Inferior parietal cortex (tissue), 1 donor: ENCODE data around the gene BLOC1S3.

Experiments
- DNase-seq: peaks from one replicate; pipeline ENCODE4 v3.0.0-alpha.2; 2016; ENCODE audit errors: extremely low spot score

The BLOC1S3 gene

DNA sequence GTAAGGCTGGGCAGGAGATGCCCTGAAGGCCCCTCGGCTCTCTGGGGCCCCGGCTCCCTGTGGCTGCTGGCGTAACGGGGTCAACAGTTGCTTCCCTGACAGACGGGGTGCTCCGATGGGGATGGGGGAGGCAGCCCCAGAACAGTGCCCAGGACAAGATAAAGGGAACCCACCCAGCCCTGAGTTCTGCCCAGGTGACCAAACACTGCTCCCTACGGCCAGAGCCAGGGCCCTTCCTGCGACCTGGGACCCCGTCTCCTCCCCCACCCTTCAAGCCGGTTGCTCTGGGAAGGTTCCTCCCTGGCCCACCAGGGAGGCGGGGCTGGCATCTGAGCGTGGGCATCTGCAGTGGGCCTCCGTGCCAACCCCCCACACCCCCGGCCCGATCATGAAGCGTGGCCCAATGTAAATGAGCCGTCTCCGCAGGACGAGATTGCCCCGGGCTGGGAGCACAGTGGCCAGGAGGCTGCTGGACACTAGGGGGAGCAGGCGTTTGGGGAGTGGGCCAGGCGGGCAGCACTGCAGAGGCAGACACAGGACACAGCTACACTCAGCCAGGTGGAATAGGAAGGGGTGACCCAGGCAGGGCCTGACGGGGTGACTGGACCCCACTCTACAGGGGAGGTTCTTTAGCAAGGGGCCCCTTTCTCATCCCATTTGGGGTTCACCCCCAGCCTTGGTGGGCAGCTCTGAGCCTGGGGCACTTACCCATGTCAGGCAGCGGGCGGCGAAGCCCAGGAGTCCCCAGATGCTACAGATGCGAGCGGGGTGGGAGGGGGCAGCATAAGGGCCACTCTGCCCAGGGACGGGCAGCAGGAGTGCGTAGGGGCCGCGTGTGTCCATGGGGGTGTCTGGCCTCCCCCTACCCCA is 16.6 kb upstream of the BLOC1S3 start:
- DNase-seq = no peak

- no peak for DNase-seq
Measured at GRCh38 chr19:45162608-45163143, 15.9 kb upstream of the BLOC1S3 start.

DNA sequence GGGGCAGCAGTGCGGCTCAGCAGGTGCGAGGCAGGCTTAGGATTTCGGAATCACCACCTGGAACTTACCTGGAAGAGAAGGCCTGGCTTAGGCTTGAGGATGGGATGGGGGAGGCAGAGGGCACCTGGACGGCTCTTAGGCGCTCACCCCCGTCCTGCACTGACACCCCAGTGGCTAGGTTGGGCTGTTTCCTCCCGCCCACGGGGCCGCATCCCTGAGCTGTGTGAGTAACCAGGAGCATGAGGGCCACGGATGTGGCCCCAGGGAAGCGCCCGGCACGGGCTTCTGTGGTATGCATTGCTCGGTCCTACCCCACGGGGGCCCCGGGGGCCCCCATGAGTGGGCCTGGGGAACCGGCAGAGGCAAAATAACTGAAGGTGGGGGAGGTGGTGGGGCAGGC is 15.4 kb upstream of the BLOC1S3 start:
- no peak for DNase-seq

DNA sequence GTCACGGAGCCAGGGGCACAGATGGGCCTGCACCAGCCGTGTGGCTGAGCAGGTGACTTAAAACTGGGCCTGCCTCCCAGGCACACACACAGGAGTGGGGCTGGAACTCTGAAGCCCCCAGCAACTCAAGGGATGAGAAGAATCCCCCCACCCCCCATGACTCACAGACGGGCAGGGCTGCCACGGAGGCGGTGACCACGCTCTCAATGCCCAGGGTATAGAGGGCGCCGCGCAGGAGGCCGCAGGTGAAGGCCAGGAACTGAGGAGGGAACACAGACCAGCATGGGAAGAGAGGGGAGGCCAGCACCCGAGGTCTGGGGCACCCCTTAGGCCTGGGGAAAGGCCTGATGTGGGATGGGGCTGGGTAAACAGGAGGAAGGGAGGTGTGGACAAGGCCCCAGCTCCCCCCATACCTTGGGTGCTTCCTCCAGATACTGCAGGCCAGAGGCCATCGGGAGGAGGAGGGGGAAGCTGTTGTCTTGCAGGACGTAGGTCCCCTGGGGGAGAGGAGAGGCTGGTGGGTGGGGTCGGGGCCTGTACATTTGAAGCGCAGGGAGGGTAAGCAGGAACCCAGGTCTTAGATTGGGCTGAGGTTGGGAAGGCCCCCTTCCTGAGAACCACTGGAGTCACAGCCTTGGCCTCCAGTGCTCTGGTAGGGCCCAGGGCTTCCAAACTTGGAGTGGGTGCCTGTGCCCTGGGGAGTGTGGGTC is 14.7 kb upstream of the BLOC1S3 start:
- DNase-seq = no peak

- no peak for DNase-seq
Measured at GRCh38 chr19:45164577-45165335, 13.8 kb upstream of the BLOC1S3 start.

DNA sequence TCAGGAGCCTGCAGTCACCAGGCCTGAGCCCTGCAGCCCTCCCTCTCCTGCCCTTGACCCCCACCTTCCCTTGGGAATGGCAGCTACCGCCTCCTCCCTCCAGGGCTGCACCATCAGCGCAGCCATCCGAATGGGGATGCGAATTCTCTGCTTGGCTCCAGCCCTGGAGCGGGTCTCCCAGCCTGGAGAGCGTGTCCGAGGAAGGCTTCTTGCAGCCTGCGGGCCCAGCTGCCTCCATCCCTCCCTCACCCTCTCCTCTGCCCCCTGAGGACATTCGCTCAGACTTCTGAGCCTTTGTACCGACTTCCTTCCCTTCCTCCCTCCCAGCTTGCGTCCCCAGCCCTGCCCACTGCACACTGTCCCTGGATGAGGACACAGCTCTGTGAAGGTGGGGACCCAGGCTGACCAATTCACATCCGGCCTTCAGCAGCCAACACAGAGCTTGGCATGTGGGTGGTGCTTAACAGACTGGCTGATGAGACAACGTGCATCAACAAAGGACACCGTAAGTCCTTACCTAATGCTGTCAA is 11.8 kb upstream of the BLOC1S3 start:
- no peak for DNase-seq

DNA sequence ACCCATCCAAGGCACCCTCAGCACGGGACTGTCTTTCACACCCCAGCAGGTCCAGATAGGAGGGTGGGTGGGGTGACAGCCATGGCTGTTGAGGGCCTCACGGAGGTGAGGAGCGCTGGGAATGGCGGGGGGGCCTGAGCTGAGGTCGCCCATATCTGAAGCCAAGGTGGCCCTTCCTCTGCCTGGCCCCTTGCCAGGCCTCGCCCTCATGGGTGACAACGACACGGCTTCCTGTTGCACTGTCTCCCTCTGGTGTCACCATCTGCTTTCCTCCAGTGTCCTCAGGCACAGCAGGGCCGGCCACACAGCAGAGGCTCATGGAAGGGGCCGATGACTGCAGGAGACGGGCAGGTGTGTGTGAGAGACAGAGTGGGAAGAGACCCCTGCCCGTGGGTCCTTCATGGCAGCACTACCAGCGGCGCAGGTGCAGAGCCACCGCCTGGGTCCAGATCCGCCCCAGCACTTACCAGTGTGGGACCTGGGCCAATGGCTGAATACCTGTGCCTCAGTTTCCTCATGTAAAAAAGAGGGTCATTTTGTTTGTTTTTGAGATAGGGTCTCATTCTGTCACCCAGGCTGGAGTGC is 9.7 kb upstream of the BLOC1S3 start:
- DNase-seq = no peak

DNA sequence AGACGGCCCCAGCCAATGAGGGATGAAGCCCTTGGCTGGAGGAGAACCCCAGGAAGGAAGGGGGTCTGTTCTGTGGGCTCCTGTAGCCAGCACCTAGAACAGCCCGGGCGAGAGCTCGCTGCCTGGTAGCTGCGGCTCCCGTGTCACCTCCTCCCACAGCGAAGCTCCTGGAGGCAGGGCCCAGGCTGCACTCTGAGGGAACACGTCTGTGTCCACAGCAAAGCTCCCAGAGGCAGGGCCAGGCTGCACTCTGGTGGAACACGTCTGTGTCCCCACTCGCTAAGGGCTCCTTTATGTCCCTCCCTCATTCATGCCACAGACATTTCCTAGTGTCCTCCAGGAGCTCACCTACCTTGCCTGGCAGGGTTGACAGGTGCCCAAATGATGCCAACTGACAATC is 9.0 kb upstream of the BLOC1S3 start:
- no peak for DNase-seq

DNA sequence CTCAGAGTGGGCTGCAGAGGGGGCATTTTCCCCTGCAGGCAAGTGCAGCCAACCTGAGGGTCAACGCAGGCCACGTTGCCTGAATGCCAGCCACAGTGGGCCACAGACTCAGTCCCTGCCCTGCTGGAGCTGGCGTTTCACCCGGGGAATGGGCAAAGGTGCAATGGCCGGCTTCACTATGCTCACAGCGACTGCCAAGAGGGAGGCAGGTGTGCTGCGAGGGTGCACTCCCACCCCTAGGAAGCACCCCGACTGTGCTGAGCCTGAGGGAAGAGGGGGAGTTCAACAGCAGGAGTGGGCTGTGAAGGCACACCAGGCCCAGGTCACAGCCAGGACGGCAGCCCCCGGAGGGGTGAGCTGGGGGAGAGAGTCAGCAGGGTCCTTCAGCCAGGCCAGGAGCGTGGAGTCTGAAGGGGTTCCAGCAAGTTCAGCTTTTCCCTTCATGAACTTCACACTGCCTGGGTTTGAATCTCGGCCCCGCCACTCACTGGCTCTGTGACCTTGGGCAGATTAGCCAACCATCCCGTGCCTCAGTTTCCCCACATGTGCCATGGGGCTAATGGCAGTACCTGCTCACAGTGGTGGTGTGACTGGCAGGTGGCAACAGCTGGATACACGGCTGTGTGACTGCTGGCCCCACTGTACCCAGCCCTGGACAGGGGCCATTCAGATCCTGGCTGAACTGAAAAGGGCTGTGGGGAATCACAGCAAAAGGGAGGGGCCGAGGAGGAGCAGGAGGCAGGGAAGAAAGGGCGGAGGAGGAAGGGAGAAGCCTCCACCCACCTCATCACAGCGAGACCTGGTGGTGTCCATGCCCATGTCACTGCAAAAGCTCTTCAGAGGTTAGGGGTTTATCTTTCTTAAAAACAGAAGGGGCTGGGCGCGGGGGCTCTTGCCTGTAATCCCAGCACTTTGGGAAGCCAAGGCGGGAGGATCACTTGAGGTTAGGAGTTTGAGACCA is 8.2 kb upstream of the BLOC1S3 start:
- no peak for DNase-seq

GRCh38 chr19:45171211-45171623 is 7.4 kb upstream of the BLOC1S3 start:
- DNase-seq = no peak

DNA sequence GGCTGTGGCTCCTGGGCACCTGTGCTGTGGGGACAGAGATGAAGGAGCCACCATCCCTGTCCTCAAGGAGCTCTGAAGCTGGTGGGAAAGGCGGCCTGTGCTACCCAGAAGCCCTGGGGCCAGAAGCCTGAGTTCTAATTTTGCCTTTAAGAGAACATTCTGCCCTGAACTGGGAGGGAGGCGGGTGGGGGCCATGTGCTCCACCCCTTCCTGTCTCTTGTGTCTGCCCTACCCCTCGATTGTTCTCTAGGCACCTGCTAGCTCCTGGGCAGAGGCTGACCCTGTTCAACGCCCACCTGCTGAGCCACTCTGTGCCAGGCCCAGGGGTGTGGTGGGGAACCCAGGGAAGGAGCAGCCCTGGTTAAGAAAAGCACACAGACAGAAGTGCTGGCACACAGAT is 6.4 kb upstream of the BLOC1S3 start:
- no peak for DNase-seq

DNA sequence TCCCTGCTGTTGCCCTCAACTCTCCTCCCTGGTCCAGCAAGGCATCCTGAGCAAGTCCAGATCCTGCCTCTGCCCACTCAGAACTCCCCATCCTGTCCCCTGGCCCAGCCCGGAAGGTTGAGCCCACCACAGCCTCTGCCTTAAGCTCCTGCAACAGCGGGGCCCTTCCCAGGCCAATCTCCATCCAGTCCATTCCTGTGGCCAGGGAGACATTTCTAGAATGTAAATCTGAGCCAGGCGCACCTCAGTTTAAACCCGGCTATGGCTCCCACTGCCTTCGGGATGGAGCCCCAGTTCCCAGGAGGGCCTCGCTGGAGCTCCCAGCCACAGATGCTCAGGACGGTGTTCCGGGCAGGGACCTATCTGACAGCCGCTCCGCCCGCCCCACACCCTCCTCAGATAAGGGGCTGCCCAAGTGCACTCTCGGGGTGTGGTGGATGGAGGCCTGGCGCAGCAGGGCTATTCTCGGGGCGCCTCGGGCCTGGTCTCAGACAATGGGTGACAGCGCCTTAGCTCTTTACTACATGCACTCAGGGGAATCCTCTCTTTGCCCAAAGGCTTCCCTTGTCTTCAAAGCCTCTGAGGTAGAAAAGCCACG is 5.9 kb upstream of the BLOC1S3 start:
- no peak for DNase-seq

GRCh38 chr19:45173816-45174215 is 4.8 kb upstream of the BLOC1S3 start:
- no peak for DNase-seq

DNA sequence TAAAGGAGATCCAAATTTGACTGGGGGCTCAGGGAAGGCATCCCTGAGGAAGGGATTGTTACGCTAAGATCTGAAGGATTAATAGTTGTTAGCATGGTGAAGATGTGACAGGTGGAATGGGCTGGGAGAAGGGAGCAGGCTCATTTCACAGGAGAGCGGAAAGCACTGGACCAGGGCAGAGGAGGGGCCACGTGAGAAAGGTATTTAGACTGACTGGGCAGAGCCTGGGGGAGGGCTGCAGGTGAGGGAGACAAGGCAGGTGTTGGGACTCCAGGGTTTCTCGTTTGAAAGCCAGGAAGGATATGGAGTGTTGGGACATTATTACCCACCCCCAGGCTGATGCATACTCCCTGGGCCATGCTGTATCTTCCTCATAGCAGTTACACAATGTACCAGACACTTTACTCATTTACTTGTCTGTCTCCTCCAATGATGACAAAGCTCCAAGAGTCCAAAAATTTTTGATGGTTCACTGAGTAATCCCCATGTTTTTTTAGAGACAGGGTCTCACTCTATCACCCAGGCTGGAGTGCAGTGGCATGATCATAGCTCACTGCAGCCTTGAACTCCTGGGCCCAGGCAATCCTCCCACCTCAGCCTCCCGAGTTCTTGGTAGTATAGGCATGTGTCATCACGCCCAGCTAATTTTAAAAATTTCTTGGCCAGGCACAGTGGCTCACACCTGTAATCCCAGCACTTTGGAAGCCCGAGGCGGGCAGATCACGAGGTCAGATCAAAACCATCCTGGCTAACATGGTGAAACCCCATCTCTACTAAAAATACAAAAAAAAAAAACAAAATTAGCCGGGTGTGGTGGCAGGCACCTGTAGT is 2.9 kb upstream of the BLOC1S3 start:
- no peak for DNase-seq

DNA sequence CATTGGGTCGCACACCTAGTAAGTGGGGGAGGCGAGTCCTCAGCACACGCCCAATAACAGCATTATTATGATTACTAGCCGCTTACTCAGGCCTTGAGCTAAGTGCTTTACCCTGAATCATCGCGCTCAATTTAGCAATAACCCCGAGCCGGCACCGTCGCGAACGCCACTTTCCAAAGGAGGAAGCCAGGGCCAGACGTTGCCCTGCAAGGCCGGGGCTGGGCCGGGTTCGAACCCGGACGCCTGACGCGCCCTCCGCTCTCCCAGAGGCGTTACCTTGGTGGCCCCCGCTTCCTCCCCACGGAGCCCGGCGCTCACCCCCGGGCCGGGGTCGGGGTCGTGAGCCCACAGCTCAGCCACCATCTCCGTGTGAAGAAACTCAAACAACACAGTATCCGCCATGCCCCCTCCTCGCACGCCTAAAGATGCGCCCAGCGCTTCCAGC is 745 bp upstream of the BLOC1S3 start, which contains the start of gene TRAPPC6A:
Gene TRAPPC6A (minus strand): TSS at position 421 of the 445 bp plus-strand sequence. CDS start 19 bp downstream, at position 402.
- no peak for DNase-seq

- DNase-seq = no peak
Measured at GRCh38 chr19:45179072-45179891, 698 bp downstream of the BLOC1S3 start.

- no peak for DNase-seq
Measured at GRCh38 chr19:45179892-45180370, 1.3 kb downstream of the BLOC1S3 start.

GRCh38 chr19:45180936-45181335 is 2.4 kb downstream of the BLOC1S3 start:
- DNase-seq = no peak
